ENCODE measurements around the gene RNU6-1. TPM values are rescaled to one million over a fixed set of nuclear protein-coding genes. Genes with fewer than 3 reads are reported as not detected.

Gene RNU6-1
- total and polyA plus RNA-seq, 12 donors: not detected

GRCh38 chr15:67880651-67881182, 40.9 kb upstream of the RNU6-1 start:
- H3K4me3 ChIP-seq: no peak overlapping the region
- H3K4me1 ChIP-seq: peaks cover 0 to 57% (median 11%) of the 10 kb centered on the region in 9 donors
- H3K36me3 ChIP-seq: no peaks in the 10 kb centered on the region
- TF ChIP-seq, protein P1, sequence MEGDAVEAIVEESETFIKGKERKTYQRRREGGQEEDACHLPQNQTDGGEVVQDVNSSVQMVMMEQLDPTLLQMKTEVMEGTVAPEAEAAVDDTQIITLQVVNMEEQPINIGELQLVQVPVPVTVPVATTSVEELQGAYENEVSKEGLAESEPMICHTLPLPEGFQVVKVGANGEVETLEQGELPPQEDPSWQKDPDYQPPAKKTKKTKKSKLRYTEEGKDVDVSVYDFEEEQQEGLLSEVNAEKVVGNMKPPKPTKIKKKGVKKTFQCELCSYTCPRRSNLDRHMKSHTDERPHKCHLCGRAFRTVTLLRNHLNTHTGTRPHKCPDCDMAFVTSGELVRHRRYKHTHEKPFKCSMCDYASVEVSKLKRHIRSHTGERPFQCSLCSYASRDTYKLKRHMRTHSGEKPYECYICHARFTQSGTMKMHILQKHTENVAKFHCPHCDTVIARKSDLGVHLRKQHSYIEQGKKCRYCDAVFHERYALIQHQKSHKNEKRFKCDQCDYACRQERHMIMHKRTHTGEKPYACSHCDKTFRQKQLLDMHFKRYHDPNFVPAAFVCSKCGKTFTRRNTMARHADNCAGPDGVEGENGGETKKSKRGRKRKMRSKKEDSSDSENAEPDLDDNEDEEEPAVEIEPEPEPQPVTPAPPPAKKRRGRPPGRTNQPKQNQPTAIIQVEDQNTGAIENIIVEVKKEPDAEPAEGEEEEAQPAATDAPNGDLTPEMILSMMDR (IDR thresholded peaks at IDR 0.05): no peak
- intact Hi-C loops (cut with DNase I): loop anchor here in 1 of 10 donors (10.0 kb wide), 1 partner anchor 154 kb away; no protein-coding TSS in a partner anchor
- 80 to 86% methylated on average over 3 of the region's 3 CpGs for WGBS, 2 donors
- ATAC-seq: peak in 1 of 8 donors; percentile 8
- H3K27ac ChIP-seq: no peak overlapping the region
- no peaks in the 10 kb centered on the region for H3K9me3 ChIP-seq
- DNase-seq: peak in 1 of 2 donors; percentile 27
- H3K27me3 ChIP-seq: no peaks in the 10 kb centered on the region

- Histone ChIP-seq H3K4me3 (no peak overlapping the region), H3K36me3 (no peaks in the 10 kb centered on the region), H3K9me3 (no peaks in the 10 kb centered on the region), H3K4me1 (peaks cover 0 to 49% (median 8%) of the 10 kb centered on the region in 9 donors), H3K27me3 (no peaks in the 10 kb centered on the region), H3K27ac (no peak overlapping the region)
- 93 to 94% methylated on average over 11 of the region's 11 CpGs for WGBS, 2 donors
- ATAC-seq (peak in 2 of 8 donors; percentile 16), DNase-seq (no peak)
- TF ChIP-seq, protein P1 (IDR thresholded peaks at IDR 0.05): no peak
- intact Hi-C loops (cut with DNase I): loop anchor here in 1 of 10 donors (10.0 kb wide), 1 partner anchor 155 kb away; no protein-coding TSS in a partner anchor
Measured at GRCh38 chr15:67879440-67880129, 39.7 kb upstream of the RNU6-1 start.

- ATAC-seq (no peak), DNase-seq (no peak)
- Histone ChIP-seq H3K4me1 (peaks cover 0 to 41% (median 0%) of the 10 kb centered on the region in 9 donors), H3K4me3 (no peak overlapping the region), H3K36me3 (no peaks in the 10 kb centered on the region), H3K27ac (no peak overlapping the region), H3K9me3 (peaks cover 0 to 4% (median 0%) of the 10 kb centered on the region in 11 donors), H3K27me3 (no peaks in the 10 kb centered on the region)
- intact Hi-C loops (cut with DNase I): no loop called here
- TF ChIP-seq, protein P1 (IDR thresholded peaks at IDR 0.05): no peak
- WGBS, 2 donors: 95 to 96% methylated on average over 2 of the region's 2 CpGs
Measured at GRCh38 chr15:67878712-67879206, 38.9 kb upstream of the RNU6-1 start.

- intact Hi-C loops (cut with DNase I): no loop called here
- DNase-seq (no peak), ATAC-seq (no peak)
- peaks cover 0 to 35% (median 3%) of the 10 kb centered on the region in 11 donors for H3K9me3 ChIP-seq
- no peaks in the 10 kb centered on the region for H3K36me3 ChIP-seq
- WGBS, 2 donors: 89 to 92% methylated on average over 3 of the region's 3 CpGs
- H3K27me3 ChIP-seq: no peaks in the 10 kb centered on the region
- H3K4me3 ChIP-seq: no peak overlapping the region
- TF ChIP-seq, protein P1 (IDR thresholded peaks at IDR 0.05): no peak
- H3K27ac ChIP-seq: no peak overlapping the region
- H3K4me1 ChIP-seq: no peaks in the 10 kb centered on the region
Measured at GRCh38 chr15:67873777-67874176, 33.9 kb upstream of the RNU6-1 start.

Measured in heart right ventricle (tissue), 16 donors.